ENCODE results near the gene DHX36.

Gene DHX36

GRCh38 chr3:154327871-154328270, 3.6 kb upstream of the DHX36 start:
- TF ChIP-seq FOXA1 (IDR thresholded peaks at IDR 0.05): no peak
- CTCF ChIA-PET: no interaction called here
- no peak for DNase-seq (ENCODE audit: extremely low spot score)
- POLR2A ChIA-PET: no interaction called here

- DNase-seq (ENCODE audit: extremely low spot score): no peak
- CTCF ChIA-PET: no interaction called here
- POLR2A ChIA-PET: interaction anchor here (1.0 kb wide), 1 partner anchor 11 kb away, joined by 3 read pairs; no protein-coding TSS in a partner anchor
- TF ChIP-seq TARDBP (IDR thresholded peaks at IDR 0.05): no peak
- TF ChIP-seq FOXM1 (IDR thresholded peaks at IDR 0.05; ENCODE audit: borderline replicate concordance): no peak
- no peak for TF ChIP-seq PKNOX1 (IDR thresholded peaks at IDR 0.05)
- no peak for TF ChIP-seq HDGF (IDR thresholded peaks at IDR 0.05; ENCODE audit: borderline replicate concordance)
- no peak for TF ChIP-seq LEF1 (IDR thresholded peaks at IDR 0.05; ENCODE audit: borderline replicate concordance)
- TF ChIP-seq BHLHE40 (IDR thresholded peaks at IDR 0.05; ENCODE audit: borderline replicate concordance): no peak
- no peak for TF ChIP-seq CTBP1 (IDR thresholded peaks at IDR 0.05; ENCODE audit: borderline replicate concordance)
- no peak for TF ChIP-seq L3MBTL2 (conservative IDR thresholded peaks at IDR 0.05)
- no peak for TF ChIP-seq ELF4 (IDR thresholded peaks at IDR 0.05)
Observed at GRCh38 chr3:154324919-154325318, 632 bp upstream of the DHX36 start.

GRCh38 chr3:154316974-154317767, 7.1 kb downstream of the DHX36 start:
- ChIA-PET CTCF (no interaction called here), POLR2A (no interaction called here)
- no peak for DNase-seq (ENCODE audit: extremely low spot score)
- TF ChIP-seq ELF4 (IDR thresholded peaks at IDR 0.05) (no peak), HDGF (IDR thresholded peaks at IDR 0.05; ENCODE audit: borderline replicate concordance) (no peak), ARNT (IDR thresholded peaks at IDR 0.05) (no peak), FOXA1 (IDR thresholded peaks at IDR 0.05) (no peak), TARDBP (IDR thresholded peaks at IDR 0.05) (no peak), SUZ12 (IDR thresholded peaks at IDR 0.05) (no peak), NFRKB (IDR thresholded peaks at IDR 0.05) (no peak), CTBP1 (IDR thresholded peaks at IDR 0.05; ENCODE audit: borderline replicate concordance) (no peak), ZNF384 (IDR thresholded peaks at IDR 0.05) (no peak)

DNA sequence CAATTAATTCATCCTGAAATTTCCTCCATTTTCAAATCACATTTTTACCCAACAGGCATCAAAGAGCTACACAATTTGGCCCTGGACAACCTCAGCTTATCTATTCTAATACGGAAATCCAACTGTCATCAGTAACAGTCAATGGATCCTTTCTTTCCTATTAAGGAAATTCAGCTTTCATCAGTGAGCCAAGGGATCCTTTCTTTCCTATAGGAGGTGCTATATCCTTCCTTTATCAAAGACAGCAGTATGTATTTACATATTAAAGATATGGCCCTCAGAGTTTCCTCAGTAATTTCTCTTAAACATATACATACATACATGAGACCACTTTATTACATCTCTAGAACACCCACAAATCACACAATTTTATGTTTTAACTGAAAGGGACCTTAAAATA, 10.1 kb downstream of the DHX36 start:
- ChIA-PET POLR2A (interaction anchor here (1.0 kb wide), 1 partner anchor 10 kb away, joined by 3 read pairs; the partner anchor contains the start of gene DHX36), CTCF (interaction anchor here (0.5 to 0.6 kb wide), 2 partner anchors 15 to 1442 kb away, joined by 5 read pairs; no protein-coding TSS in a partner anchor)
- TF ChIP-seq TARDBP (IDR thresholded peaks at IDR 0.05): no peak
- no peak for TF ChIP-seq L3MBTL2 (conservative IDR thresholded peaks at IDR 0.05)
- TF ChIP-seq SUZ12 (IDR thresholded peaks at IDR 0.05): no peak
- no peak for TF ChIP-seq HDGF (IDR thresholded peaks at IDR 0.05; ENCODE audit: borderline replicate concordance)
- TF ChIP-seq FOXM1 (IDR thresholded peaks at IDR 0.05; ENCODE audit: borderline replicate concordance): no peak
- no peak for TF ChIP-seq ZNF384 (IDR thresholded peaks at IDR 0.05)
- TF ChIP-seq ARNT (IDR thresholded peaks at IDR 0.05): no peak
- DNase-seq (ENCODE audit: extremely low spot score): no peak

GRCh38 chr3:154310840-154311239, 13.4 kb downstream of the DHX36 start:
- DNase-seq (ENCODE audit: extremely low spot score): no peak
- TF ChIP-seq TARDBP (IDR thresholded peaks at IDR 0.05) (no peak), NFRKB (IDR thresholded peaks at IDR 0.05) (no peak), PKNOX1 (IDR thresholded peaks at IDR 0.05) (no peak), ARNT (IDR thresholded peaks at IDR 0.05) (no peak), ZNF384 (IDR thresholded peaks at IDR 0.05) (no peak), ELF4 (IDR thresholded peaks at IDR 0.05) (no peak)
- POLR2A ChIA-PET: no interaction called here
- CTCF ChIA-PET: no interaction called here

DNA sequence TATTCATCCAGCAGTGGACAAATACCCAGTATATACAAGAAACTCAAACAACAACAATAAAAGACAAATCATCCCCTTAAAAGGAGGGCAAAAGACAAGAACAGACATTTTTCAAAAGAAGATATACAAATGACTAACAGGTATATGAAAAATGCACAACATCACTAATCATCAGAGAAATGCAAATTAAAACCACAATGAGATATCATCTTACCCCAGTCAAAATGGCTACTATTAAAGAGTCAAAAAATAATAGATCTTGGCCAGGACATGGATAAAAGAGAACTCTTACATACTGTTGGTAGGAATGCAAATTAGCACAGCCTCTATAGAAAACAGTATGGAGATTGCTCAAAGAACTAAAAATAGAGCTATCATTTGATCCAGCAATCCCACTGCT, 16.9 kb downstream of the DHX36 start:
- DNase-seq (ENCODE audit: extremely low spot score): no peak
- POLR2A ChIA-PET: no interaction called here
- TF ChIP-seq FOXM1 (IDR thresholded peaks at IDR 0.05; ENCODE audit: borderline replicate concordance) (no peak), NFRKB (IDR thresholded peaks at IDR 0.05) (no peak), BHLHE40 (IDR thresholded peaks at IDR 0.05; ENCODE audit: borderline replicate concordance) (no peak), SUZ12 (IDR thresholded peaks at IDR 0.05) (no peak), CTBP1 (IDR thresholded peaks at IDR 0.05; ENCODE audit: borderline replicate concordance) (no peak), HDGF (IDR thresholded peaks at IDR 0.05; ENCODE audit: borderline replicate concordance) (no peak), ARNT (IDR thresholded peaks at IDR 0.05) (no peak), FOXK2 (IDR thresholded peaks at IDR 0.05) (no peak)
- CTCF ChIA-PET: no interaction called here

DNA sequence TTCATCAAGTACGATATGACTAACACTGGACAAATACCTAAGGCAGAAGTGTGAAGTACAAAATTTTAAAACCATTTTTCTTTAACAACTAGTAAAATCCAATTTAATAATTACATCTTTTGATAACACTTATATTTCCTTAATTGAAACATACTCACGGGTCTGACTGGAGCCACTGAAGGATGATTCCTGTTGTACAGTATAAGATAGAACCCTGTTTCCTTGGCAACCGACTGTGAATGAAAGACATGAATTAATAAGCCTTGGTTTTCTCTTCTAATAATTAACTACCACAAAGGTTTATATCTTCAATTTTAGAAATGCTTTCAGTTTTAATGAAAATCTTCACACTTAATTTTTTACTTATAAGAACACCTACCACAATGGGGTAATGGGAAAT, 19.4 kb downstream of the DHX36 start:
- TF ChIP-seq TARDBP (IDR thresholded peaks at IDR 0.05): no peak
- TF ChIP-seq BHLHE40 (IDR thresholded peaks at IDR 0.05; ENCODE audit: borderline replicate concordance): no peak
- no peak for TF ChIP-seq L3MBTL2 (conservative IDR thresholded peaks at IDR 0.05)
- no peak for TF ChIP-seq FOXM1 (IDR thresholded peaks at IDR 0.05; ENCODE audit: borderline replicate concordance)
- no peak for TF ChIP-seq PKNOX1 (IDR thresholded peaks at IDR 0.05)
- no peak for TF ChIP-seq FOXA1 (IDR thresholded peaks at IDR 0.05)
- no peak for TF ChIP-seq NFRKB (IDR thresholded peaks at IDR 0.05)
- TF ChIP-seq FOXK2 (IDR thresholded peaks at IDR 0.05): no peak
- no peak for TF ChIP-seq CTBP1 (IDR thresholded peaks at IDR 0.05; ENCODE audit: borderline replicate concordance)
- no peak for TF ChIP-seq HDGF (IDR thresholded peaks at IDR 0.05; ENCODE audit: borderline replicate concordance)
- DNase-seq (ENCODE audit: extremely low spot score): no peak
- ChIA-PET POLR2A (no interaction called here), CTCF (interaction anchor here (0.6 kb wide), 1 partner anchor 449 kb away, joined by 5 read pairs; no protein-coding TSS in a partner anchor)

Data from HEK293T (cell line).